GM12891 (cell line): ENCODE data around the gene PTPRN.

Experiments
- DNase-seq: peaks from one replicate; pipeline ENCODE4 v3.0.0; 2011; ENCODE audit warnings: low spot score; ENCODE audit not compliant: insufficient read length
- FAIRE-seq: peaks from 2 replicates; lab custom pipeline; 2011; peaks lifted over from hg19 to GRCh38; lab: Jason Lieb, UNC
- PAX5 ChIP-seq: IDR thresholded peaks from 2 replicates; pipeline ENCODE4 v1.6.1; 2011; ENCODE audit warnings: low read length, moderate library complexity, mild to moderate bottlenecking; ENCODE audit not compliant: insufficient read depth, severe bottlenecking
- POLR2A ChIP-seq: IDR thresholded peaks from 2 replicates; pipeline ENCODE4 v1.6.1; 2011; ENCODE audit warnings: low read depth, low read length, control low read depth
- POLR2AphosphoS5 ChIP-seq: IDR thresholded peaks from 2 replicates; pipeline ENCODE4 v1.6.1; 2011; ENCODE audit warnings: low read depth, low read length, control low read depth
- POU2F2 ChIP-seq: IDR thresholded peaks from 2 replicates; pipeline ENCODE4 v1.6.1; 2011; ENCODE audit warnings: low read depth, mild to moderate bottlenecking, control low read depth, low read length, moderate library complexity
- SPI1 ChIP-seq: IDR thresholded peaks from 2 replicates; pipeline ENCODE4 v1.6.1; 2011; ENCODE audit warnings: low read depth, low read length, control low read depth
- TAF1 ChIP-seq: IDR thresholded peaks from 2 replicates; pipeline ENCODE4 v1.6.1; 2011; ENCODE audit warnings: low read depth, low read length, control low read depth

PTPRN gene

GRCh38 chr2:219254590-219255201, 54.5 kb downstream of the PTPRN start:
- no peak for DNase-seq
- no peak for TF ChIP-seq POLR2AphosphoS5
- no peak for TF ChIP-seq PAX5
- no peak for TF ChIP-seq POU2F2
- 0 out of 2 replicates have a peak, but pooled peaks have one; percentile 37 for TF ChIP-seq SPI1

DNA sequence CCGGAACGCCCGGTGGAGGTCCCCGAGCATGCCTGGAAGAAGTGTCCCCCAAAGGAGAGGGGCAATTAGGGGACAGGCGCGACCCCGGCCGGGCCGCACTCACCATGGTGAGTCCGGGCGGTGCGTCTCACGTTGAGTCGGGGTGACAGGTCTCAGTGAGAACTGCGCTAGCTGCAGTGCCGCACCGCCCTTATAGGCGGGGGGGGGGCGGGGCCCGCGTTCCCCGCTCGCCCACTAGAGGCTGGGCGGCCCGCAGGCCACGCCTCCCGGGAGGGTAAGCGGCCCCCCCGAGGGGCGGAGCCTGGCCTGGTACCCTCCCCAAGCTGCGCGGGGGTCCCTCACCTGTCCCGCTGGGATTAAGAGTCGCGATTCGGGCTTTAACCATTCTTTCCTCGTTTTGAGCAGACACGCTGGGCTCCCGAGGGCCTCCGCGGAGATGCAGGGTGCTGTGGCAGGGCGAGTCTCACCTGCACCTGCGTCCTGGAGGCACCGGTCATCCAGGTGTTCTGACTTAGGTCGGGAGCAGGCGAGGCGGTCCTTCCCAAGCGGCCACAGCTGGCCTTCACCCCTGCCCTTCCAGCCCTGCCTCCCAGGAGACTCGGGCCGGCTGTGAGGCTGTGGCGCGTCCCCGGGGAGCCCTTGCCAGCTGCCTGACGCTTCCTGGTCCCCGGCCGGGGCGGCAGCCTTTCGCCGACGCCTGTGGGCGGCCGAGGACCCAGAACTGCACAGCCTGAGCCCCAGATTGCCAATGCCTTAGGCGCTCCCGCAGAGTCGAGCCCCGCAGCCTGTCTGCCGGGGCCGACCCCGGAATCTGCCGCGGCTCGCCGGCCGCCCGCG, 55.2 kb downstream of the PTPRN start, which contains the start of gene TUBA4A:
Gene TUBA4A (minus strand): TSS at position 166 of the 837 bp plus-strand sequence. CDS start 60 bp downstream, at position 106.
- FAIRE-seq (peak; percentile 97), DNase-seq (peak; percentile 99)
- no peak for TF ChIP-seq PAX5
- no peak for TF ChIP-seq SPI1
- peak; percentile 84 for TF ChIP-seq TAF1
- peak; percentile 86 for TF ChIP-seq POU2F2
- TF ChIP-seq POLR2A = peak; percentile 99
- TF ChIP-seq POLR2AphosphoS5 = peak; percentile 97

More at GRCh38 chr2:219254590-219255201, 54.5 kb downstream of the PTPRN start:
- FAIRE-seq = peak; percentile 79

- DNase-seq (no peak), FAIRE-seq (no peak)
- TF ChIP-seq SPI1 (peak; percentile 89), TAF1 (no peak), POU2F2 (peak; percentile 57; the same call in 1 of the 2 replicates), POLR2A (no peak)
Observed at GRCh38 chr2:219252900-219253752, 56.1 kb downstream of the PTPRN start, which contains the start of gene TUBA4B. Gene TUBA4B (plus strand): TSS chr2:219253243. CDS start chr2:219253408, 165 bp downstream.

GRCh38 chr2:219252570-219252899, 56.7 kb downstream of the PTPRN start:
- DNase-seq (no peak), FAIRE-seq (no peak)
- TF ChIP-seq POU2F2 = no peak
- TF ChIP-seq SPI1 = no peak
- TF ChIP-seq PAX5 = no peak
- no peak for TF ChIP-seq TAF1
- no peak for TF ChIP-seq POLR2A
- TF ChIP-seq POLR2AphosphoS5 = no peak

DNA sequence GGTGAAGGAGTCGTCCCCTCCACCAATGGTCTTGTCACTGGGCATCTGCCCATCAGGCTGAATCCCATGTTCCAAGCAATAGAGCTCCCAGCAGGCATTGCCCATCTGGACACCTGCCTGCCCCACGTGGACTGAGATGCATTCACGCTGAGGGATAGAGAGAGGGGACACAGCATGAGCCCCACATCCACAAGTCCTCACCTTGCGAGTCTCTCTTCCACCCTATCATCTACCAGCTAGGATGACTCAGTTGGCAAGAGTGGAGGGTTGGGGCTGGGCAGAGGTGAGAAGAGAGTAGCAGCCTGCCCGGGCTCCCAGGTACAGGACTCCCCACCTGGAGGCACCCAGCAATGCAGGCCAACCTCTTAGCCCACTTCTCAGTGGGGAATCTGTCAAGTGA, 57.1 kb downstream of the PTPRN start:
- no peak for DNase-seq
- TF ChIP-seq POU2F2 = no peak
- no peak for TF ChIP-seq POLR2AphosphoS5
- no peak for TF ChIP-seq TAF1
- TF ChIP-seq PAX5 = no peak
- no peak for TF ChIP-seq POLR2A
- no peak for TF ChIP-seq SPI1
- peak; percentile 60 for FAIRE-seq

- no peak for TF ChIP-seq POLR2A
- 0 out of 2 replicates have a peak, but pooled peaks have one; percentile 17 for TF ChIP-seq SPI1
- DNase-seq = no peak
- no peak for FAIRE-seq
Observed at GRCh38 chr2:219251656-219252055, 57.5 kb downstream of the PTPRN start.

- no peak for FAIRE-seq
Observed at GRCh38 chr2:219250049-219250781, 59.0 kb downstream of the PTPRN start.

DNA sequence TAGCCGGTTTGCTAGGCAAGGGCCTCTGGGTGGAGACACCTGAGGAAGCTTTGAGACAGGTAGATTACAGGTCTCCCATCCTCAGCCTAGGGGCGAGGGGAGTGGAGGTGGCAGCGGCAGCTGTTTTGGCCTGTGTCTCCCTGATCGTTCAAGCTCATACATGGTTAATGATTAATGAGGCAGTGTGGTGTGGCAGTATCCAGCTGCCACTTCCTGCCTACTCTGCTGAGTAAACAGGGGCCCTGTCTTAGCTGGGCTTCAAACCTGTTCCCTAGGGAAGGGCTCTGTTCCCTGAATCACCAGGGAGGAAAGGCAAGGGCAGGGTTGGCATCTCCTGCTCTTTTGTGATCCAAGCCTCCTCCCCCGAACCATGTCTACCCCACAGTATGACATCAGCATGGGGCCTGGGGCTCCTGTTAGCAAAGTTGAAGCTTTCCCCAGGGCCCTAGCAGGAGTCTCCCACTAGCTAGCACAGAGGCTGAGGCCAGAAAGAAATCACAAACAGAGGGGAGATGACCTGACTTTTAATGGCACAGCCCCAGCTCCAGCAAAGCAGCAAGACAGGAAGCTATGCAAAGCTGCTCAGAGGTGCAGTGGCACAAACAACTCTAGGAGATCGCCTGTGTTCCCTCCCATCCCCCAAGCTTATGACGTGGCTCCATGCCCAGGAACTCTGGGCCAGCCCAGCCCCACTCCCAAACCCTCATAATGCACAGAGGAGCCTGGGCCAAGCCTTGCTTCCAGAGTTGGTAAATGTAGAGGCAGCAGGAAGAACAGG, 59.8 kb downstream of the PTPRN start:
- TF ChIP-seq POU2F2 (peak; percentile 8), PAX5 (no peak), POLR2AphosphoS5 (no peak), TAF1 (no peak), SPI1 (no peak), POLR2A (no peak; the same call in none of the 2 replicates)
- no peak for DNase-seq

More at GRCh38 chr2:219250049-219250781, 59.0 kb downstream of the PTPRN start:
- DNase-seq = no peak
- TF ChIP-seq PAX5 (no peak), TAF1 (no peak), POLR2AphosphoS5 (no peak), POLR2A (no peak), SPI1 (no peak), POU2F2 (no peak)

More for the DNA sequence above, 59.8 kb downstream of the PTPRN start:
- peak; percentile 71 for FAIRE-seq
